GM19035 (cell line): ENCODE results near the gene SCAPER.

Experiments
- ATAC-seq: cut with Tn5 transposase; IDR thresholded peaks from one replicate; pipeline ENCODE4 v1.9.1; 2021; ENCODE audit not compliant: unreplicated experiment

SCAPER gene

GRCh38 chr15:76905013-76905839 lies at the start of gene SCAPER:
Gene SCAPER, minus strand, starts transcription at chr15:76905340. Its CDS starts 21,523 bp downstream, at chr15:76883817.
- ATAC-seq = peak; percentile 85

- ATAC-seq = no peak
Measured at GRCh38 chr15:76954744-76955143, 49.6 kb upstream of the SCAPER start.

- ATAC-seq = no peak
Measured at GRCh38 chr15:76953913-76954312, 48.8 kb upstream of the SCAPER start.

GRCh38 chr15:76951220-76951619 lies 46.1 kb upstream of the SCAPER start:
- no peak for ATAC-seq

- no peak for ATAC-seq
Measured at GRCh38 chr15:76947454-76947853, 42.3 kb upstream of the SCAPER start.

GRCh38 chr15:76945494-76946093 lies 40.5 kb upstream of the SCAPER start:
- ATAC-seq = no peak

GRCh38 chr15:76942331-76942730 lies 37.2 kb upstream of the SCAPER start:
- ATAC-seq = no peak

- no peak for ATAC-seq
Measured at GRCh38 chr15:76941636-76942035, 36.5 kb upstream of the SCAPER start.

GRCh38 chr15:76939715-76940114 lies 34.6 kb upstream of the SCAPER start:
- no peak for ATAC-seq

- no peak for ATAC-seq
Measured at GRCh38 chr15:76938752-76939151, 33.6 kb upstream of the SCAPER start.

- no peak for ATAC-seq
Measured at GRCh38 chr15:76936671-76937070, 31.5 kb upstream of the SCAPER start.

- ATAC-seq = no peak
Measured at GRCh38 chr15:76935620-76936019, 30.5 kb upstream of the SCAPER start.

GRCh38 chr15:76932135-76932966 lies 27.2 kb upstream of the SCAPER start:
- ATAC-seq = no peak

GRCh38 chr15:76931397-76932134 lies 26.4 kb upstream of the SCAPER start, which contains the start of gene RCN2:
Gene RCN2, plus strand, starts transcription at chr15:76931749. Its CDS starts 93 bp downstream, at chr15:76931842.
- peak; percentile 96 for ATAC-seq

GRCh38 chr15:76930831-76931396 lies 25.8 kb upstream of the SCAPER start:
- no peak for ATAC-seq

- ATAC-seq = no peak
Measured at GRCh38 chr15:76929011-76929760, 24.0 kb upstream of the SCAPER start.

GRCh38 chr15:76928201-76928600 lies 23.1 kb upstream of the SCAPER start:
- ATAC-seq = no peak

GRCh38 chr15:76916369-76916768 lies 11.2 kb upstream of the SCAPER start:
- no peak for ATAC-seq

GRCh38 chr15:76913737-76914136 lies 8.6 kb upstream of the SCAPER start:
- ATAC-seq = no peak

- ATAC-seq = no peak
Measured at GRCh38 chr15:76912430-76912829, 7.3 kb upstream of the SCAPER start.
